H1 (cell line): ENCODE results near the gene AVPR2.

Experiments
- BACH1 ChIP-seq: IDR thresholded peaks from 2 replicates; pipeline ENCODE4 v1.6.1; 2012; ENCODE audit warnings: low read length, improper control_type of control experiment
- EZH2 ChIP-seq: fragments of 200-600 bp; sonication (generic); IDR thresholded peaks from 2 replicates; pipeline ENCODE4 v1.7.1; 2012; ENCODE audit warnings: low read depth, mild to moderate bottlenecking, moderate library complexity, low read length, inconsistent platforms; ENCODE audit not compliant: severe bottlenecking
- FOSL1 ChIP-seq: IDR thresholded peaks from 2 replicates; pipeline ENCODE4 v1.6.1; 2011; ENCODE audit warnings: mild to moderate bottlenecking, low read depth, low read length, moderate library complexity; ENCODE audit not compliant: insufficient read depth
- JUN ChIP-seq: IDR thresholded peaks from 2 replicates; pipeline ENCODE4 v1.6.1; 2011; ENCODE audit warnings: low read depth, mild to moderate bottlenecking, improper control_type of control experiment, low read length
- JUND ChIP-seq: IDR thresholded peaks from 2 replicates; pipeline ENCODE4 v1.6.1; 2011; ENCODE audit warnings: mild to moderate bottlenecking, improper control_type of control experiment, low read length
- POLR2A ChIP-seq, 2 experiments: IDR thresholded peaks; 1 replicate in 1 of 2; 2 replicates in 1 of 2; pipeline ENCODE4 v1.6.1; 2011; ENCODE audit warnings: low read depth in 2 of 2, low read length in 2 of 2, mild to moderate bottlenecking in 2 of 2; ENCODE audit errors: control extremely low read depth in 1 of 2
- POLR2AphosphoS5 ChIP-seq: IDR thresholded peaks from 2 replicates; pipeline ENCODE4 v1.6.1; 2011; ENCODE audit warnings: low read depth, low read length
- RXRA ChIP-seq: IDR thresholded peaks from 2 replicates; pipeline ENCODE4 v1.6.1; 2011; ENCODE audit warnings: low read depth, mild to moderate bottlenecking, low read length, moderate library complexity; ENCODE audit not compliant: insufficient read depth
- SP1 ChIP-seq: IDR thresholded peaks from 2 replicates; pipeline ENCODE4 v1.6.1; 2011; ENCODE audit warnings: low read depth, low read length
- SP2 ChIP-seq: IDR thresholded peaks from 2 replicates; pipeline ENCODE4 v1.6.1; 2012; ENCODE audit warnings: mild to moderate bottlenecking, low read length, inconsistent platforms
- TF ChIP-seq, protein P1 (sequence below), 3 experiments: IDR thresholded peaks; 1 replicate in 2 of 3; 2 replicates in 1 of 3; pipeline versions ENCODE4 v1.5.1 to v1.6.1; 2011; ENCODE audit warnings: low read length in 3 of 3, mild to moderate bottlenecking in 3 of 3, inconsistent platforms in 2 of 3, low read depth in 1 of 3, moderate library complexity in 1 of 3; ENCODE audit not compliant: insufficient read depth in 1 of 3; ENCODE audit errors: control extremely low read depth in 1 of 3

- TF ChIP-seq POLR2AphosphoS5 (no peak), BACH1 (no peak), EZH2 (no peak), SP2 (no peak), SP1 (no peak), JUND (no peak), RXRA (no peak), FOSL1 (no peak), POLR2A (IDR thresholded peaks at IDR 0.05; ENCODE audit: control extremely low read depth in 1 of 2, low read depth in 2 of 2, low read length in 2 of 2) (no peak), JUN (no peak)
- TF ChIP-seq, protein P1, sequence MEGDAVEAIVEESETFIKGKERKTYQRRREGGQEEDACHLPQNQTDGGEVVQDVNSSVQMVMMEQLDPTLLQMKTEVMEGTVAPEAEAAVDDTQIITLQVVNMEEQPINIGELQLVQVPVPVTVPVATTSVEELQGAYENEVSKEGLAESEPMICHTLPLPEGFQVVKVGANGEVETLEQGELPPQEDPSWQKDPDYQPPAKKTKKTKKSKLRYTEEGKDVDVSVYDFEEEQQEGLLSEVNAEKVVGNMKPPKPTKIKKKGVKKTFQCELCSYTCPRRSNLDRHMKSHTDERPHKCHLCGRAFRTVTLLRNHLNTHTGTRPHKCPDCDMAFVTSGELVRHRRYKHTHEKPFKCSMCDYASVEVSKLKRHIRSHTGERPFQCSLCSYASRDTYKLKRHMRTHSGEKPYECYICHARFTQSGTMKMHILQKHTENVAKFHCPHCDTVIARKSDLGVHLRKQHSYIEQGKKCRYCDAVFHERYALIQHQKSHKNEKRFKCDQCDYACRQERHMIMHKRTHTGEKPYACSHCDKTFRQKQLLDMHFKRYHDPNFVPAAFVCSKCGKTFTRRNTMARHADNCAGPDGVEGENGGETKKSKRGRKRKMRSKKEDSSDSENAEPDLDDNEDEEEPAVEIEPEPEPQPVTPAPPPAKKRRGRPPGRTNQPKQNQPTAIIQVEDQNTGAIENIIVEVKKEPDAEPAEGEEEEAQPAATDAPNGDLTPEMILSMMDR (IDR thresholded peaks at IDR 0.05; ENCODE audit: control extremely low read depth in 1 of 3, insufficient read depth in 1 of 3, low read depth in 1 of 3, low read length in 3 of 3) = no peak
These were observed 18.2 kb upstream of the AVPR2 start, which contains the start of gene L1CAM for GRCh38 chrX:153885968-153886903.
